ENCODE data around the gene ADI1.

DNA sequence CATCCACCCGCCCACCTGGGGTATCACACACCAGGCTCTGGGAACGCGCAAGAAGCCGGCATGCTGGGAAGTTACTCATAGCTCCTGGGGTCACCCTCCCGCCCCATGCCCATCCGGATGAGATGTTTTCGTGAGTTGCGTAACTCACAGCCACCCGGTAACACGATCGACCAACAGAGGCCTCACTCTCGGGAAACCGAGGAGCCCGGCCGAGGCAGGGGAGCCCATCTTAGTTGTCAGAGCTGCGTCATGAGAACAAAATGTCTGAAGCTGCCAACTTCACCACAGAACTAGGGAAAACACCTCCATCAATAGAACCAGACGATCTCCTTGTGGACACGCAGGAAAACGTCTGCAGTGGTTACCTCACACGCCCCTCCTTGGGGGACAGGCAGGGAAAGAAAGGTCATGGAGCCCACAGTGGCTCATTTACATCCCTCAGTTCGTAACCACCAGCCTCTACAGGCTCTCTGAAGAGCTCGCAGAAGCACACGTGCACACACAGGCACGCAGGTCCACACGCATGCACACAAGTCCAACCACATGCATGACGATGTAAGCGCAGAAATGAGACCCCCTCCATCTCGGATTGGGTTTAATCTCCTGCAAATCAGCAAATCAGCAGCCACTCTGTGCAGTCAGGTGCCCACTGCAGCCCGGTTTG lies 26.2 kb downstream of the ADI1 start:
- TF ChIP-seq, protein P1, sequence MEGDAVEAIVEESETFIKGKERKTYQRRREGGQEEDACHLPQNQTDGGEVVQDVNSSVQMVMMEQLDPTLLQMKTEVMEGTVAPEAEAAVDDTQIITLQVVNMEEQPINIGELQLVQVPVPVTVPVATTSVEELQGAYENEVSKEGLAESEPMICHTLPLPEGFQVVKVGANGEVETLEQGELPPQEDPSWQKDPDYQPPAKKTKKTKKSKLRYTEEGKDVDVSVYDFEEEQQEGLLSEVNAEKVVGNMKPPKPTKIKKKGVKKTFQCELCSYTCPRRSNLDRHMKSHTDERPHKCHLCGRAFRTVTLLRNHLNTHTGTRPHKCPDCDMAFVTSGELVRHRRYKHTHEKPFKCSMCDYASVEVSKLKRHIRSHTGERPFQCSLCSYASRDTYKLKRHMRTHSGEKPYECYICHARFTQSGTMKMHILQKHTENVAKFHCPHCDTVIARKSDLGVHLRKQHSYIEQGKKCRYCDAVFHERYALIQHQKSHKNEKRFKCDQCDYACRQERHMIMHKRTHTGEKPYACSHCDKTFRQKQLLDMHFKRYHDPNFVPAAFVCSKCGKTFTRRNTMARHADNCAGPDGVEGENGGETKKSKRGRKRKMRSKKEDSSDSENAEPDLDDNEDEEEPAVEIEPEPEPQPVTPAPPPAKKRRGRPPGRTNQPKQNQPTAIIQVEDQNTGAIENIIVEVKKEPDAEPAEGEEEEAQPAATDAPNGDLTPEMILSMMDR (IDR thresholded peaks at IDR 0.05; ENCODE audit: low read length): no peak
- TF ChIP-seq EZH2 (optimal IDR thresholded peaks at IDR 0.05; ENCODE audit: low read depth, low read length): no peak

All from MM.1S (cell line).